HG03575 (cell line): ENCODE measurements around the gene GCAT.

Experiments used
- ATAC-seq: cut with Tn5 transposase; IDR thresholded peaks from one replicate; pipeline ENCODE4 v1.9.1; 2021; ENCODE audit not compliant: unreplicated experiment, insufficient number of reproducible peaks, low FRiP score; ENCODE audit errors: extremely low read depth

GCAT gene

DNA sequence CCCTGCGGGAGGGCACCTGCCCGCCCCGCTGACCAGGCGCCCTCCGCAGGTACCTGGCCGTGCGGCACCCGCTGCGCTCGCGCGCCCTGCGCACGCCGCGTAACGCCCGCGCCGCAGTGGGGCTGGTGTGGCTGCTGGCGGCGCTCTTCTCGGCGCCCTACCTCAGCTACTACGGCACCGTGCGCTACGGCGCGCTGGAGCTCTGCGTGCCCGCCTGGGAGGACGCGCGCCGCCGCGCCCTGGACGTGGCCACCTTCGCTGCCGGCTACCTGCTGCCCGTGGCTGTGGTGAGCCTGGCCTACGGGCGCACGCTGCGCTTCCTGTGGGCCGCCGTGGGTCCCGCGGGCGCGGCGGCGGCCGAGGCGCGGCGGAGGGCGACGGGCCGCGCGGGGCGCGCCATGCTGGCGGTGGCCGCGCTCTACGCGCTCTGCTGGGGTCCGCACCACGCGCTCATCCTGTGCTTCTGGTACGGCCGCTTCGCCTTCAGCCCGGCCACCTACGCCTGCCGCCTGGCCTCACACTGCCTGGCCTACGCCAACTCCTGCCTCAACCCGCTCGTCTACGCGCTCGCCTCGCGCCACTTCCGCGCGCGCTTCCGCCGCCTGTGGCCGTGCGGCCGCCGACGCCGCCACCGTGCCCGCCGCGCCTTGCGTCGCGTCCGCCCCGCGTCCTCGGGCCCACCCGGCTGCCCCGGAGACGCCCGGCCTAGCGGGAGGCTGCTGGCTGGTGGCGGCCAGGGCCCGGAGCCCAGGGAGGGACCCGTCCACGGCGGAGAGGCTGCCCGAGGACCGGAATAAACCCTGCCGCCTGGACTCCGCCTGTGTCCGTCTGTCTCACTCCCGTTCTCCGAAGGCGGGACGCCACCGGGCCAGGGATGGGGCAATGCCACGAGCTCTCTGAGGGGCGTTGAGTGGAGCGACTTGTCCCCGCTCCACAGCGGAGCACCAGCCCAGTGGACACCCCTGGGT, 17.2 kb downstream of the GCAT start:
- no peak for ATAC-seq

DNA sequence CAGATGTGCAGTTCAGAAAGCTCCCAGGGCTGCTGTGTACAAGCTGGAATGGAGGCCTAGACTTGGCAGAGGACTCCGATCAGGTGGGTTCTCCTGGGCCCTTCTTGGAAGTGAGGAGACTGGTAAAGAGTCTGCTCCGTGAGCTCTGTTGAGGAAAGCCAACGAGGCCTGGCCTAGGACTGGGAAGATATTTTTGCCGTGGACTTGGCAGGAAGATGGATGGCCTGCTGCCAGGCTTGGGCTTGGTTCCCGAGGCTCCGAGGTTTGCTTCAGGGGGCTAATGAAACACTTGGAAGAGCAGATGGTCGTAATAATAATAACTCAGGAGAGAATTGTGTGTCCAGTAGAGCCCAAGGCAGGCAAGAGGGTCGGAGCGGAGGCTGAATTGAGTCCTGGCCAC, 19.3 kb downstream of the GCAT start:
- ATAC-seq = no peak

DNA sequence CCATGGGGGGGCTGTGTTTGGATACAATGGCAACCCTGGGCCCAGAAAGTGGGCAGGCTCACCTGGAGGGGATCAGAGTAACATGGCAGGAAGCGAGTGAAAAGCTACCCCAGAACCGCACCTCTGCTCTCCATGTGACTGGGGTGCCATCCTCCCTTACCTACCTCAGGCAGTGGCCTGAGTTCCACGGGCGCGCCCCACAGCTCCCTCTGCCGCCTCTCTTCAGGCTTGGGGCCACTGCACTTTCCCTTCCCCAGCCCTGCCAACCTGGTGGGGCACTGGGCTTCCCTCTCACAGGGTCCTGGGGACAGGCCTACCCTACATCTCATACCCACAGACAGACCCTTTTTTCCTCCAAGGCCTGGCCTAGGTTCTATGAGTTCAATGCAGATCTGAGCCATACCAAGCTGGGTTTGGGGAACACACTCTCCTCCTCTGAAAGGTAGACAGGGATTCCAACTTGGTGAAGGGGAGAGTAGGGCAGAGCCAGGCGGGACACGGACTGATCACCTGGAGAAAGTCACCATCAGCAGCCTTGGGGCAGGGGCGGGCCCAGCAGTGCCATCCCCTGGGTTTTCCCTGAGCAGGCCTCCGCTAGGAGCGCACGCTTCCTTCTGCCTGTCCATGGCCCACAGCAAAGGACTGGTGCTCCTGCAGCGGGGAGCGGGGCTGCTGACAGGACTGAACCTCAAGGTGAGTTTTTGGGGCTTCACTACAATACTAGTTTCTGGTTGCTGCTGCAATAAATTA, 22.5 kb downstream of the GCAT start:
- ATAC-seq = no peak

DNA sequence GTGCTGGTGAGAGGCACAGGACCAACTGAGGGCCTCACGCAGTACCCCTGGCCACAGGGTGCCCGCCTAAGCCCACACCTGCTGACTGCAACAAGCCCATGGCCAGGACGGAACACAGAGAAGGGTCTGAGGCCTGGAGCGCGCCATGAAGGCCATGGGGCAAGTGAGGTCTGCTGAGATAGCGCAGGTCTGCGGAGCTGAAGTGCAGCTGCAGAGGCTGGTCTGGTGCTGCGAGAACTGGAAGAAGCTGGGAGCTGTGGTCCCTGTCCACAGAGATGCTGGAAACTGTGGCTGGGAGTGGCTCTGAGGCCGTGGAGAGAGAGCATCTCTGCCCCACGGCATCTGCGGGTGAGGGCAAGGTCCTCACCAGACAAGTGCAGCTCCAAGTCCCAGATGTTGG, 23.7 kb downstream of the GCAT start:
- ATAC-seq = no peak

DNA sequence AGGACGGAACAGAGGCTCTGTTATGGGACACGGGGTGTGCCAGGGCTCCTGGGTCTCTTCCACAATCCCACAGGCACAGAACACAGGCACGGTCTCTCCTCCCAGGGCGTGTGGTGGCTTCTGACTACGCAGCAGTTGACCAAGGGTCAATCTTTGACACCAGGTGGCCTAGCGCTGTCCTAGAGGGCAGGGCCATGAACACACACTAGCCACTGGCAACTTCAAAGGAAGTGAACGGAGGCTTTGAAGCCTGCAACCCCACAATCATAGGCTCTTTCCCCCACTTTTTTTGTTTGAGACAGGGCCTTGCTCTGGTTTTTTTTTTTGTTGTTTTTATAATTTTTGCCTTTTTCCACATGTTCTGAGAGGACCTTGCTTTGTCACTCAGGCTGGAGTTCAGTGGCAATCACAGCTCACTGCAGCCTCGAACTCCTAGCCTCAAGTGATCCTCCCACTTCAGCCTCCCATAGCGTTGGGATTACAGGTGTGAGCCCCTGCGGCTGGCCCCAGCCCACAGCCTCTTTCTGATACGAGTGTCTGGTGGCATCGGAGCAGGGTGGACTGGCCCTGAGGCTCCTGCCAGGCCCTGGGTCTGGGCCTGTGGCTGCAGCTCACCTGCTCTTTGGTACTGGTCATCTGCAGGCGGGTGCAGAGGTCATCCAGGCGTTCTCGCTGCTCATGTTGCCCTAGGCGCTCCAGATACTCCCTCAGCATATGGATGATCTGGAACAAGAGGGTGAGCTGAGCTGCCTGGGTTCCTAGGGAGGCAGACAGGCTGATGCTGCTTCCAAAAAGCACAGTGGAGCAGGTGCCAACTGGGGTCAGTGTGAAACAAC, 24.5 kb downstream of the GCAT start:
- no peak for ATAC-seq

DNA sequence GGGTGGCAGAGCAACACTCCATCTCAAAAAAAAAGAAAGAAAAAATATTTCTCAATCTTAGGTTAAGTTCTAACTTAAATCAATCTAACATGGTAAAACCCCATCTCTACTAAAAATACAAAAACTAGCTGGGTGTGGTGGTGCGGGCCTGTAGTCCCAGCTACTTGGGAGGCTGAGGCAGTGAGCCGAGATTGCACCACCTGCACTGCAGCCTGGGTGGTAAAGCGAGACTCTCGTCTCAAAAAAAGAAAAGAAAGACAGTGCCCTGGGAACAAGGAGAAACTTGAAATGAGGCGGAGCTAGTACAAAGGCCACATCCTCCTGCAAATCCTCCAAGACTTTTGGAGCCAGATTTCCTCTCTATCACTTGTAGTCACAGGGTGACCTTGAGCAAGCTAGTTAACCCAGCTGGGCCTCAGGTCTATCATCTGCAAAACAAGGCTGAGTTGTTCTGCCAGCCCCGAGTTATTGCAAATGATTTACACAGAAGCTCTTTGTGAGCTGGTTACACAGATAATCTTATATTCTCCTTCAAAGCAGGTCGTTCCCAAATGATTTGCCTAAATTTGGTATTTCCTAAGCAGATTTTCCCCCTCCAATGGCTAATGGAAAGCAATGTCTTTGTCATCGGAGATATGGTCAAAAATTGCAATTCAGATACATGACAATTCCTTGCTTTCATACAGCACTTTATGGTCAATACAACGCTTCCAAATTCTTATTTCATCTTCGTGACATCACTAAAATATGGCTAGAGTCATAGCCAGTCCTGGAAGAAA, 34.5 kb downstream of the GCAT start:
- no peak for ATAC-seq

DNA sequence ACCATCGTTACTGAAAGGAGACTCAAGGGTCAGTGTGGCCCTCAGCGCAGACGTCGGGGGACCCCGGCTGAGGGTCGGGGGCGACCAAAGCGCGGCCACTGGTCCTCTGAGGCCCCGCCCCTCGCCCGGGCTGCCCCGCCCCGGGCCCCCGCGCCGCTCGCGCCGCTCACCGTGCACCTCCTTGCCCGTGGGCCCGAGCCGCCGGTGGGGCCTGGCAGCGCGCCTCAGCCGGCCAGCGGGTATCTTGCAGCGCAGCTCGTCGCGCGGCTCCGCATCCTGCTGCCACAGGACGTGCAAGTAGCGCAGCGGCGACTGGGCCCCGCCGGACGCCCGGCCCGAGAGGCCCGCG, 36.0 kb downstream of the GCAT start:
- ATAC-seq = no peak

DNA sequence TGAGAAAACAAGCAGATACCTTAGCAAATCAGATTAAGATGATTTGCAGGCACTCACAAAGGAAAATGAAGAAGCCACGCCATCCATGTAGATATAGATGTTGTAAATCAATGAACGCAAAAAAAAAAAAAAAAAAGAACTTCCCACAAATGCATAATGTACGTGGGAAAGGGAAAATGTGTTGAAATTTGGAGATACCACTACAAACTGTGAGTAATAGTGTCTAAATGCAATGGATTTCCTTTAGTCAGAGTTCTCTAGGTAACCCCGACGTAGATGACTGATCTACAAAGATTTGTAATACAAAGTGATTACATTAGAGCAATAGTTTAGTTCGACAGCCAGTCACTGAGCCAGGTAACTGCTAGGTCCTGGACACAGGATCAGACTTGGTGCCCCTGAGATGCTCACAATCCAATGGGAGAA, 37.2 kb downstream of the GCAT start:
- ATAC-seq = no peak

DNA sequence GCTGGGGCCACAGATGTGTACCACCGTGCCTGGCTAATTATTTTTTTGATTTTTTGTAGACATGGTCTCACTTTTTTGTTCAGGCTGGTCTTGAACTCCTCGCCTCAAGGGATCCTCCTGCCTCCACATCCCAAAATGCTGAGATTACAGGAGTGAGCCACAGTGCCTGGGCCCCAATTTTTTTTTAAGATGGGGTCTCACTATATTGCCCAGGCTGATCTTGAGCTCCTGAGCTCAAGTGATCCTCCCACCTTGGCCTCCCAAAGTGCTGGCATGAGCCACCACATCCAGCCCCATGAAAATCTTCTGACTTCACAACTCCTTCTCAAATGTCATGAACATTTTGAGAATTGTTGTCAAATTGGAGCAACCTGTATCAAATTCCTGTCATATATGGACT, 38.7 kb downstream of the GCAT start:
- no peak for ATAC-seq

DNA sequence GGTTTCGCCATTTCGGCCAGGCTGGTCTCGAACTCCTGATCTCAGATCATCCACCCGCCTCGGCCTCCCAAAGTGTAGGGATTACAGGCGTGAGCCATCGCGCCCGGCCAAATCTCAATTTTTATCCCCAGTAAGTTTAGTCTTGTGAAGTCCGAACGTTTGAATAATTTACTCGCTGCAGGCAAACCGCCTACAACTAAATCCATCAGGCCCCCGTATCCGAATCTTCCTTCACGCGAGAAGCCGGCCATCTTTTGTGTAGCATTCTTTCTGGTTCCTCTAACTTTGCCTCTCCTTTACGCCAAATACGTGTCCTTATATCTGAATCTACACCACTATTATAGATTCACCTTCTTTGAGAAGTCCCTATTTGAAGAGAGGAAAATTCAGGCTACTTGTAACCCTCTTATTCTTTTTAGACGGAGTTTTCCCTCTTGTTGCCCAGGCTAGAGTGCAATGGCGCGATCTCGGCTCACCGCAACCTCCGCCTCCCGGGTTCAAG, 40.9 kb downstream of the GCAT start:
- no peak for ATAC-seq

DNA sequence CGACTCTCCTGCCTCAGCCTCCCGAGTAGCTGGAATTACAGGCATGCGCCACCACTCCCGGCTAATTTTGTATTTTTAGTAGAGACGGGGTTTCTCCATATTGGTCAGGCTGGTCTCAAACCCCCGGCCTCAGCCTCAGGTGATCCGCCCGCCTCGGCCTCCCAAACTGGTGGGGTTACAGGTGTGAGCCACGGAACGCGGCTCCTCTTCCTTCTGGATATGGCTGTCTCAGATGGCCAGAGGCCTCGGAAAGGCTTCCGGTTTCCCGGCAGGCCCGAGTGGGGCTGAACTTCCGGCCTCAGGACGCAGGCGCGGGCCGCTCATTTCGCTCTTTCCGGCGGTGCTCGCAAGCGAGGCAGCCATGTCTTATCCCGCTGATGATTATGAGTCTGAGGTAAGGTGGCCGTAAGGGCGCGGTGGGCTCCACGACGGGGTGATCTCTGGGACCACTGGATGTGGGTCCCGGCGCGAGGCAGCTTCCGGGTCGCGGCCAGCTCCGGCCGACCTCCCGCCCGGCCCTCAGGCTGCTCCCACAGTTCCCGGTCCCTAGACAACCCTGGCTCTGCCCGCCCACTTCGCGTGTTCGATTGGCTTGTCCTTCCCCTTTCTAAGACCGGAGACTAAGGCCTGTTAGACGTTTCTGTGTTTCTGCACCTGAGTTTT, 41.5 kb downstream of the GCAT start, which contains the start of gene EIF3L:
Gene EIF3L, plus strand, starts transcription at position 331 of the 663 bp plus-strand sequence. Its CDS starts 31 bp downstream, at position 362.
- no peak for ATAC-seq

DNA sequence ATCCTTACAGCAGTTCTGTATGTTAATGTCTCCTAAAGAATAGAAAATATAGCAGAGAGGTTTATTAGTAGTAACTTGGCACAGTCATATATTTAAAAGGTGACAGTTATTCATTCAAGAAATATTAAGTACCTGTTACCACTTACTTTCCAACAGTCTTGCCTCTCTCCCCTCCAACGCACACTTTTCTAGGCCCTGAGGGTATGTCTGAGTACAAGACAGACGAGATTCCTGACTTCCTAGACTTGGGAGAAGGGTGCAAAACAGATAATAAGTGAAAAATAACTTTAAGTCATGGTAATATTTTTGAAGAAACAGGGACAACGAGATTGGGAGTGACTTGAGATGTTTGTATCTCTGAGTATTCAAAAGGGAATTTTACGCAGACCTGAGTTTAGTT, 43.1 kb downstream of the GCAT start:
- no peak for ATAC-seq

DNA sequence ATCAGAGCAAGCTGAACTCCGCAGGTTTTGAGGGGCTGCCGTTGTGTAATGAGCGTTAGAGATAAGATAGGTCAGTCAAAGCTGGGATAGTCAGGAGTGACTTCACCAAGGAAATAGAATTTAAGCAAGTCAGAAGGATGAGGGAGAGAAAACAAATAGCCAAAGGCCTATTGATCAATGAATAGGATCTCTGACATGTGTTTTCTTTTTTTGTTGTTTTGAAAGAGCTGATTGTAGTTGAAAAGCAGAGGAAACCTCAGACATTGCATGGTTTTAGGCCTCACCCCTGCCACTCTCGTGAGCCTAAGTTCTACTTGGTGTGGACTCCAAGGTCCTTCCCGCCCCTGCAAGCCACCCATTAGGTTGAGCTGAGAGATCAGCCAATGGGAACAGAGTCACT, 44.7 kb downstream of the GCAT start:
- ATAC-seq = no peak

DNA sequence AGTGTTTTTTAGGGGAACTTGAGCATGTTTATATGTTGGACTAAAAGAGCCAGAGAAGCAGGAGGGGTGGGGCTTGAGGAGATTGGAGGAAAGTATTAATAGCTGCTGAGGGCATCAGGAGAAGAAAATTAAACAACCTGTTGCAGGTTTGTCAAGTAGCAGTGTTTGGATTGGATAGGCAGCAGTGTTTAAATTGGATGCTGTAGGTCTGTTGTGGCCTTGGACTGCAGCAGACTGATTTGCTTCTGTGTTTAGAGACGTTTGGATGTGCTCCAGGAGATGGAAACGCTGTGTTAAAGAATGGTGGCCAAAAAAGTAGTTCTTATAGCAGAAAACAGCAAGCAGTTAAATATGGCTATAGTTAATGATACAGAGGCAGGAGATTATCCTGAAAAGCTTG, 47.2 kb downstream of the GCAT start:
- ATAC-seq = no peak

DNA sequence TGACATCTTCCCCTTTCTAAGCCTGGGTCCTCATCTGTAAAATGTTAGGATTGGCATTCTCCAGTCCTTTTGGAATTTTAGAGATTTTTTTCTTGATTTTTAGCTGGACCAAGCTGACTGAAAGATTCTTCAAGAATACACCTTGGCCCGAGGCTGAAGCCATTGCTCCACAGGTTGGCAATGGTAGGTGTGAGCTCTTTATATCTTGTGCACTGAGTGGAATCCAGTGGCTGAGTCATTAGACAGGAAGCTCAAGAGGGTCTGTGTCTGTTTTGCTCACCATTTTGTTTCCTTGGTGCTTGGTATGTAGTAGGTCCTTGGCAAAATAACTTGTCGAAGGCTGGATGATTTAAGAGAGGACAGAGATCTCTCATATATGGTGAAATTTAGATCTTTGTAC, 47.7 kb downstream of the GCAT start:
- no peak for ATAC-seq

DNA sequence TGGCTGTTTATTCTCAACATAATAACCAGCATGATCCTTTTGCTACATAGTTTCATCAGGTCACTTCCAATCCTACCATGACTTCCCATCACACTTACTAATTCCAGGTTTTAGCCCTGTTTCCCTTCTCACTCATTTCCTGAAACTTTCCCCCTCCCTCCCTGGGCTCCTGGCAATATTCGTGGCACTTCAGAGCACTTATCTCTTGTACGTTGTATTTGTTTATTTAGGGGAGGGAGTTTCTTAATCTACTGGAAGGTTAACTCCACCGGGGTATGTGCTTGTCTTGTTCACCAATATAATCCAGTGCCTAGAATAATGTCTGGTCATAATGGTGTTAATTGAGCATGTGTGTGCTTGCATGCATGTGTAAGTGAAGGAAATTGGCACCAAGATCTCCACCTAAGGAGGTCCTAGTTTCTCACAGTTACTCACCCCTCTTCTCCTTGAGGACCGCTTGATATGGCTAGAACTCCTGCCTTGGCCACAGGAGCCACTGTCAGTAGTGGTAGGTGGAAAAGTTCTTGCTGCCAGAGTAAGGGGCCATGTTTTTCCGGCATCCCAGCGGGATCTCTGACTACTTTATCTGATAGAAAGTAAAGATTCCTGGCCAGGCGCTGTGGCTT, 53.2 kb downstream of the GCAT start:
- no peak for ATAC-seq

DNA sequence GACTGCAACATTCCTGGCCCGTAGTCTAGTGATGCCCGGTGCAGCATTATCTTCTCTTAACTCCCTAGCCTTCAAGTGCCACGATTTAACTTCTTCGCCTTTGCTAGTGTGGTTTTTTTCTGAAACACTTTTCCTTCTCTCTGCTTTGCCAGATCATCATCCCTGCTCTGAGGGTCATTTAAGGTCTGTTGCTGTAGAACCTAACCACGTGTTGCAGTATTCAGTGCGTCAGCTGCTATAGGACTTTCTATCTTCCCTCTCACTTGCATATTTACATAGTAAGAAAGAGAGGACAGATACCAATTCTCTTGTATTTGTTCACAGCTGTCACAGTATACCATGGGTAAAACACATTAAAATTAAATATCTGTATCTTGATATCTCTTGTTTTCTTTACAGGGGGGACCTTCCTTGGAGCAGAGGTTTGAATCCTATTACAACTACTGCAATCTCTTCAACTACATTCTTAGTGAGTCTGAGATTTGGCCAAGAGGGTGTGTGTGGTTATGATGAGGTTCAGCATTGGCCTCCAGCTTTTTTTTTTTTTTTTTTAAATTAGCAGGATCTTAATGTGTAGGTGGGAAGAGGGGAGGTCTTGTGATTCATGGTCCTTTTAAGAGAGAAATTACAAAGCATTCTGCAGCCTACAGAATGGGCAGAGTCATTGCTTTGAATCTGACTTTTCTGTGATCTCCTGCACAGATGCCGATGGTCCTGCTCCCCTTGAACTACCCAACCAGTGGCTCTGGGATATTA, 55.0 kb downstream of the GCAT start:
- ATAC-seq = no peak
